ENCODE data around the gene ATP5PO. TPM values are rescaled to one million over a fixed set of nuclear protein-coding genes. Genes with fewer than 3 reads are reported as not detected.

The ATP5PO gene
- total RNA-seq, 1 experiment from 2014 or later = 232 TPM

DNA sequence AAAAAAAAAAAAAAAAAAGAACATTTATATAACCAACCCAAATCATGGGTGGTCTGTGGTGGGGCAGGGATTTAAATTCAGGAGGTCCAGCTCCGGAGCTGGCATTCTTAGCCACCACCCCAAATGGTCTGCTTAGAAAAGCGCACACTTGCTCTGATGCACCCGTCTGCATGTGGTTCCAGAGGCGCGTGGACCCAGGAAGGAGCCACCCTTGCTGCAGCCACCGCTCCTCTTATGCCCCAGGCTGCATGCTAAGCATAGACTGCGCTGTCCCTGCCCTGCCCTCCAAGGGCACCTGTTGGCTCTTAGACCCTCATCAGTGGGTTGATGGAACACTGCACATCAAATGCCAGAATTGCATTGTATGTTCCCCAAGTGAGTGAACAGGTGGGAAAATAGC lies 41.4 kb downstream of the ATP5PO start:
- intact Hi-C loops (cut with micrococcal nuclease; ENCODE audit: unreplicated experiment) = no loop called here
- POLR2A ChIA-PET = no interaction called here
- CTCF ChIA-PET = interaction anchor here (0.7 kb wide), 1 partner anchor 234 kb away, joined by 3 read pairs; no protein-coding TSS in a partner anchor
- no TSS peak for BruUV-seq (replicated peaks)
- no peaks in the 10 kb centered on the region for H3K9me3 Mint-ChIP-seq (ENCODE audit: unreplicated experiment)
- H3K4me3 ChIP-seq (ENCODE audit: low read depth, low read length) = no peak overlapping the region
- H3K36me3 Mint-ChIP-seq (ENCODE audit: insufficient read depth, unreplicated experiment) = no peaks in the 10 kb centered on the region
- no peaks in the 10 kb centered on the region for H3K4me1 ChIP-seq
- H3K9me3 ChIP-seq = no peaks in the 10 kb centered on the region
- no peak overlapping the region for H3K27ac Mint-ChIP-seq (ENCODE audit: unreplicated experiment)
- H3K4me1 Mint-ChIP-seq (ENCODE audit: low read depth, unreplicated experiment) = no peaks in the 10 kb centered on the region
- TF ChIP-seq CTCF (IDR thresholded peaks at IDR 0.05; ENCODE audit: insufficient read depth in 1 of 2, low read depth in 1 of 2, low read length in 1 of 2, severe bottlenecking in 1 of 2, unreplicated experiment in 1 of 2) = no peak
- DNase-seq = no peak
- H3K27me3 ChIP-seq (replicated peaks; ENCODE audit: control insufficient read depth, insufficient read depth, low read length) = no peaks in the 10 kb centered on the region
- no peaks in the 10 kb centered on the region for H3K27me3 Mint-ChIP-seq (ENCODE audit: insufficient read depth, unreplicated experiment)
- no peaks in the 10 kb centered on the region for H3K36me3 ChIP-seq (ENCODE audit: control insufficient read depth, insufficient read depth, low read length)
- no peak overlapping the region for H3K4me3 Mint-ChIP-seq (ENCODE audit: unreplicated experiment)

GRCh38 chr21:33872881-33873515 lies 42.6 kb downstream of the ATP5PO start:
- DNase-seq = no peak
- BruUV-seq (replicated peaks) = no TSS peak
- intact Hi-C loops (cut with micrococcal nuclease; ENCODE audit: unreplicated experiment) = no loop called here
- Mint-ChIP-seq H3K4me1 (ENCODE audit: low read depth, unreplicated experiment) (no peaks in the 10 kb centered on the region), H3K4me3 (ENCODE audit: unreplicated experiment) (no peak overlapping the region), H3K27ac (ENCODE audit: unreplicated experiment) (no peak overlapping the region), H3K27me3 (ENCODE audit: insufficient read depth, unreplicated experiment) (no peaks in the 10 kb centered on the region), H3K36me3 (ENCODE audit: insufficient read depth, unreplicated experiment) (no peaks in the 10 kb centered on the region), H3K9me3 (ENCODE audit: unreplicated experiment) (no peaks in the 10 kb centered on the region)
- H3K4me1 ChIP-seq = no peaks in the 10 kb centered on the region
- H3K4me3 ChIP-seq (ENCODE audit: low read depth, low read length) = no peak overlapping the region
- TF ChIP-seq CTCF (IDR thresholded peaks at IDR 0.05; ENCODE audit: insufficient read depth in 1 of 2, low read depth in 1 of 2, low read length in 1 of 2, severe bottlenecking in 1 of 2, unreplicated experiment in 1 of 2) = no peak
- H3K9me3 ChIP-seq = no peaks in the 10 kb centered on the region
- no peaks in the 10 kb centered on the region for H3K27me3 ChIP-seq (replicated peaks; ENCODE audit: control insufficient read depth, insufficient read depth, low read length)
- H3K36me3 ChIP-seq (ENCODE audit: control insufficient read depth, insufficient read depth, low read length) = no peaks in the 10 kb centered on the region
- CTCF ChIA-PET = no interaction called here
- POLR2A ChIA-PET = no interaction called here

DNA sequence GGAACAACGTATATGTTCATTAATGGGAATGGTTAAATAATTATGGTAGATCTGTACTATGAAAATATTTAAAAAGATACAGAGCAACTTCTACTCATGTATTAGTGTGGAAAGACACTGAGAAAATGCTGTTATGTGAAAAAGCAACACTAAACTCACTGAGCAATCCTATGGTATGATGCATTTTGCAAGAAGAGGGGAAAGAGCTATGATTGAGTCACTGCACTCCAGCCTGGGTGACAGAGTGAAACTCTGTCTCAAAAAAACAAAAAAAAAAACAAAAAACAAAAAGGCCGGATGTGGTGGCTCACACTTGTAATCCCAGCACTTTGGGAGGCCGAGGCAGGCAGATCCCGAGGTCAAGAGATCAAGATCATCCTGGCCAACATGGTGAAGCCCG lies 44.4 kb downstream of the ATP5PO start:
- no peaks in the 10 kb centered on the region for H3K27me3 ChIP-seq (replicated peaks; ENCODE audit: control insufficient read depth, insufficient read depth, low read length)
- Mint-ChIP-seq H3K4me1 (ENCODE audit: low read depth, unreplicated experiment) (no peaks in the 10 kb centered on the region), H3K9me3 (ENCODE audit: unreplicated experiment) (no peaks in the 10 kb centered on the region), H3K36me3 (ENCODE audit: insufficient read depth, unreplicated experiment) (no peaks in the 10 kb centered on the region), H3K27ac (ENCODE audit: unreplicated experiment) (no peak overlapping the region), H3K4me3 (ENCODE audit: unreplicated experiment) (no peak overlapping the region), H3K27me3 (ENCODE audit: insufficient read depth, unreplicated experiment) (no peaks in the 10 kb centered on the region)
- H3K9me3 ChIP-seq = no peaks in the 10 kb centered on the region
- CTCF ChIA-PET = no interaction called here
- BruUV-seq (replicated peaks) = no TSS peak
- no peaks in the 10 kb centered on the region for H3K4me1 ChIP-seq
- no peaks in the 10 kb centered on the region for H3K36me3 ChIP-seq (ENCODE audit: control insufficient read depth, insufficient read depth, low read length)
- no peak for DNase-seq
- H3K4me3 ChIP-seq (ENCODE audit: low read depth, low read length) = no peak overlapping the region
- no peak for TF ChIP-seq CTCF (IDR thresholded peaks at IDR 0.05; ENCODE audit: insufficient read depth in 1 of 2, low read depth in 1 of 2, low read length in 1 of 2, severe bottlenecking in 1 of 2, unreplicated experiment in 1 of 2)
- POLR2A ChIA-PET = no interaction called here
- intact Hi-C loops (cut with micrococcal nuclease; ENCODE audit: unreplicated experiment) = no loop called here

All from Caco-2 (cell line).